Activated naive CD8-positive, alpha-beta T cell treated with anti-CD3 and anti-CD28 coated beads, Interleukin-2, amount 50 U/mL, for 24 hours (primary cell): ENCODE results near the gene GNAZ.

Experiments
- ATAC-seq: fragments of 150-1000 bp; cut with Tn5 transposase; one replicate; pipeline ENCODE4 v1.10.0; 2021
- DNase-seq: peaks from one replicate; pipeline ENCODE4 v3.0.0; 2021
- H3K27ac Mint-ChIP-seq: one replicate; pipeline ENCODE4 v1.8.0; 2021; ENCODE audit warnings: mild to moderate bottlenecking, mixed read lengths
- H3K27me3 Mint-ChIP-seq: one replicate; pipeline ENCODE4 v1.8.0; 2021; ENCODE audit warnings: mixed read lengths
- H3K36me3 Mint-ChIP-seq: one replicate; pipeline ENCODE4 v1.8.0; 2021; ENCODE audit warnings: low read depth, mixed read lengths
- H3K4me1 Mint-ChIP-seq: one replicate; pipeline ENCODE4 v1.8.0; 2021; ENCODE audit warnings: mixed read lengths
- H3K4me3 Mint-ChIP-seq: one replicate; pipeline ENCODE4 v1.8.0; 2021; ENCODE audit warnings: mild to moderate bottlenecking, moderate library complexity, mixed read lengths
- H3K9me3 Mint-ChIP-seq: one replicate; pipeline ENCODE4 v1.8.0; 2021; ENCODE audit warnings: mixed read lengths

GNAZ gene

DNA sequence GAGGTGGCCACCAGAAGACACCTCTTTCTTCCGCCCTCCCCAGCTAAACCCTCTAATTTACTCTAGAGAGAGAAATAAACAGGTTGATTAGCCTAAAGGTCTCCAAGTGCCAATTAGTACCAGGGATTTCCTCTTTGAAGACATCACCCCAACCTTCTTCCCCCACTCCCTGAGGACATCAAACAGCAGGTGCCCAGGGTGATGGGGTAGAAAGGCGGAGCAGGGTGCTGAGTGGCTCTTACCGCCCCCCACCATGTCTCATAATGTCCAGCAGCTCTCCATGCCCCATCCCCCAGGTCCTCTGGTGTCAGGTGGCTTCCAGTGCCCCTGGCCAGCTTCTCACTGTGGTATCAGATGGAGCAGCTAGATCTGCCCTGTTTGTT lies 5.3 kb upstream of the GNAZ start:
- Mint-ChIP-seq H3K27me3 (no peaks in the 10 kb centered on the region), H3K4me1 (peaks cover 7% of the 10 kb centered on the region), H3K27ac (no peak overlapping the region), H3K4me3 (no peak overlapping the region), H3K36me3 (no peaks in the 10 kb centered on the region), H3K9me3 (no peaks in the 10 kb centered on the region)
- DNase-seq (no peak), ATAC-seq (no peak)

DNA sequence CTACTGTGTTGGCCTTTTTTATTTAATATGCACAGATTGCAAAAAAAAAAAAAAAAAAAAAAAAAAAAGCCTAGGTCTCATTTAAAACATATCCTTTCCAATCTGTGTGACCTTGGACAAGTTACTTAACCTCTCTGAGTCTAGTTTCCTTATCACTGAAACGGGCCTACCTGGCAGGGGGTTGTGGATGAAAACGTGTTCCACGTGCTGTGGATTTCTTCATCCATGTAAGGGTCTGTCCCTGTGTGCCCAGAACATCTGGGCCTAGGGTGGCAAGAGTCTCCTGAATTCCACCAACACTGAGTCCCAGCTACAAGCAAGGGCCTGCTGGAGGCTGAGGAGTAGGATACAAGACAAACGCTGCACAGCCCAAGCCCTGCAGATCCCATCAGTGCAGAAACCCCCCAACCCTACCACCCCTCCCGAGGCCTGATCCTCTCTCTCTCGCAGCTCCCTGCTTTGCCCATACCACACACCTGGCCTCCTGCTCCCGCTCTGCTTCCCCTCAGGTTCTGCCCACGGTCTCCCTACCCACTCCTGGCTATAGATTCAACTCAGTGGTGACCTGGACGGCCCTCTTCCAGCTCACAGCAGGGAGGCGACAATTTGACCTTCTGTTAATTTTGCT lies 4.7 kb upstream of the GNAZ start:
- DNase-seq (no peak), ATAC-seq (no peak)
- peaks cover 7% of the 10 kb centered on the region for H3K4me1 Mint-ChIP-seq
- H3K27ac Mint-ChIP-seq: no peak overlapping the region
- H3K27me3 Mint-ChIP-seq: no peaks in the 10 kb centered on the region
- H3K4me3 Mint-ChIP-seq: no peak overlapping the region
- no peaks in the 10 kb centered on the region for H3K36me3 Mint-ChIP-seq
- no peaks in the 10 kb centered on the region for H3K9me3 Mint-ChIP-seq

- peaks cover 6% of the 10 kb centered on the region for H3K27me3 Mint-ChIP-seq
- no peaks in the 10 kb centered on the region for H3K36me3 Mint-ChIP-seq
- no peak overlapping the region for H3K4me3 Mint-ChIP-seq
- no peak for ATAC-seq
- H3K27ac Mint-ChIP-seq: no peak overlapping the region
- no peak for DNase-seq
- H3K9me3 Mint-ChIP-seq: no peaks in the 10 kb centered on the region
- H3K4me1 Mint-ChIP-seq: peaks cover 13% of the 10 kb centered on the region
Observed at GRCh38 chr22:23066200-23067022, 3.9 kb upstream of the GNAZ start.

GRCh38 chr22:23067023-23067650 lies 3.2 kb upstream of the GNAZ start:
- Mint-ChIP-seq H3K27ac (no peak overlapping the region), H3K9me3 (no peaks in the 10 kb centered on the region), H3K4me3 (no peak overlapping the region)

GRCh38 chr22:23067691-23068090 lies 2.6 kb upstream of the GNAZ start:
- ATAC-seq (no peak), DNase-seq (no peak)
- Mint-ChIP-seq H3K4me1 (peaks cover 14% of the 10 kb centered on the region), H3K9me3 (no peaks in the 10 kb centered on the region), H3K4me3 (no peak overlapping the region), H3K36me3 (no peaks in the 10 kb centered on the region), H3K27me3 (peaks cover 15% of the 10 kb centered on the region), H3K27ac (no peak overlapping the region)

More at GRCh38 chr22:23067023-23067650, 3.2 kb upstream of the GNAZ start:
- peaks cover 12% of the 10 kb centered on the region for H3K27me3 Mint-ChIP-seq
- DNase-seq (no peak), ATAC-seq (no peak)
- H3K4me1 Mint-ChIP-seq: peaks cover 14% of the 10 kb centered on the region
- no peaks in the 10 kb centered on the region for H3K36me3 Mint-ChIP-seq

- no peak for DNase-seq
- no peak overlapping the region for H3K4me3 Mint-ChIP-seq
Observed at GRCh38 chr22:23068096-23068831, 2.1 kb upstream of the GNAZ start.

DNA sequence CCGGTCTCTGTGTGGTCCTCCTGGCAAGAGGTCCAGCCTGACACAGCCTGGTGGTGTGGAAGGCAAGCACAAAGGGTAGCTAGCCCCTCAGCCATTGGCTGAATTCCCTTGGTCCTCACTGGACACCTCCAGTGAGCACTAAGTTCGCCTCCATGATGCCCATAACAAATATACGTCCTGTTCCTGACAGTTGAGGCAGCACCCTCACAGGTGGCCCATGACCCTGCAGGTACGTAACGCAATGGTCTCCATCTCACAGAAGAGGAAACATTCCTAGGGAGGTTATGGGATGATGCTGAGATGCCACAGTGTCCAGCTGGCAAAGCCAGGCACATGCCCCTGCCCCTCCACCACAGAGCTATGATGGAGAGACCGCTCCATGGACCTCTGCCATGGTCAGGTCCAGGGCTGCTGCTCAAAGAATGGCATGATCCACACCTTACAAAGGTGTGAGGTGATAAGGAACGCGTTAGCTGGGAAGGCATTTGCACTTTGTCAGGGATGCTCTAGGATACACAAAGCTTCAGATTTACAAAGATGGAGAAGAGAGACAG lies 1.4 kb upstream of the GNAZ start:
- H3K4me1 Mint-ChIP-seq: peaks cover 14% of the 10 kb centered on the region
- no peaks in the 10 kb centered on the region for H3K36me3 Mint-ChIP-seq
- peak overlapping the region; percentile 39 for H3K4me3 Mint-ChIP-seq
- ATAC-seq: no peak
- no peak overlapping the region for H3K27ac Mint-ChIP-seq
- no peak for DNase-seq
- no peaks in the 10 kb centered on the region for H3K9me3 Mint-ChIP-seq
- H3K27me3 Mint-ChIP-seq: peaks cover 21% of the 10 kb centered on the region

More at GRCh38 chr22:23068096-23068831, 2.1 kb upstream of the GNAZ start:
- peaks cover 14% of the 10 kb centered on the region for H3K4me1 Mint-ChIP-seq
- no peaks in the 10 kb centered on the region for H3K36me3 Mint-ChIP-seq
- H3K27ac Mint-ChIP-seq: no peak overlapping the region
- H3K9me3 Mint-ChIP-seq: no peaks in the 10 kb centered on the region
- H3K27me3 Mint-ChIP-seq: peaks cover 19% of the 10 kb centered on the region
- no peak for ATAC-seq

GRCh38 chr22:23069502-23070357 lies 589 bp upstream of the GNAZ start:
- Mint-ChIP-seq H3K27me3 (peaks cover 26% of the 10 kb centered on the region), H3K27ac (no peak overlapping the region), H3K4me3 (peak overlapping the region; percentile 72), H3K4me1 (peaks cover 14% of the 10 kb centered on the region), H3K9me3 (no peaks in the 10 kb centered on the region), H3K36me3 (no peaks in the 10 kb centered on the region)
- peak; percentile 89 for ATAC-seq
- DNase-seq: peak; percentile 88

DNA sequence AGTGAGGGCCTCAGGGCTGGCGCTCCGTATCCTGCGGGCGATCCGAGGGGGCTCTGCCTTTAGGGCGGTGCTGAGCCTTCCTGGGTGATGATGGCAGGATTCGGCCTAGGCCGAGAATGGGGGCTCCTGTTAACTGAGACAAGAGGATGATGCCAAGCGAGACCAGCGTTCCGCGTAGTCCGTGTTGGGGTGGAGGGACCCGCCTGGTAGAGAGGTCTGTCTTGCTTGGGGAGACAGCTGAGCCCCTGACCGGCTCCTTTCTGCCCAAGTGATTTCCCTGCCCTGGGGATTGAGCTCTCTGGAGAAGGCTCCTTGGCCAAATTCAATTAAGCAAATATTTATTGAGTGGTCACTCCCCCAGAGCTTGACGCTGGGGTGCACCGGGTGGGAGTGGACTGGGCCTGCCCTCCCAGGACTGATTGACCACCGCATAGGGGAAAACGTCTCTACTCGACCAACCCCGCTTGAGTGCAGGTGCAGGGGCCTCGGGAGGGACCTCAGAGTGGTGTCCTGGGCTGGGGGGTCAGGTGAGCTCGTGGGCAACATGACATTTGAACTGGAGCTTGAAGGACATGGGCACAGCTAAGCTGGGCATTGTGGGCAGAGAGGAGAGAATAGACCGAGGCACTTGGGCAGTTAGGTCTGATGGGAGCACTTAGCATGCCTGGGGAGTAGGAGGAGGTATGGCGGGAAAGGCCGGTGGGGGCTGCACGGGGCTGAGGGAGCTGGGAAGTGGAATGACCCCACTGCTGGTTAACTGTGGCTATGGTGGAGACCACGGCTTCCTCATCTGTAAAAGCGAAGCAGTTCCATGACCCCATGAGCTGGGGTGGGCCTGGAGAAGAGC lies 1.1 kb downstream of the GNAZ start:
- peaks cover 14% of the 10 kb centered on the region for H3K4me1 Mint-ChIP-seq
- no peak overlapping the region for H3K27ac Mint-ChIP-seq
- ATAC-seq (no peak), DNase-seq (no peak)
- no peaks in the 10 kb centered on the region for H3K36me3 Mint-ChIP-seq
- H3K4me3 Mint-ChIP-seq: peak overlapping the region; percentile 61
- H3K27me3 Mint-ChIP-seq: peaks cover 27% of the 10 kb centered on the region
- H3K9me3 Mint-ChIP-seq: no peaks in the 10 kb centered on the region

GRCh38 chr22:23072077-23072910 lies 2.0 kb downstream of the GNAZ start:
- H3K36me3 Mint-ChIP-seq: no peaks in the 10 kb centered on the region
- H3K27ac Mint-ChIP-seq: no peak overlapping the region
- H3K4me3 Mint-ChIP-seq: no peak overlapping the region
- no peaks in the 10 kb centered on the region for H3K9me3 Mint-ChIP-seq
- H3K4me1 Mint-ChIP-seq: peaks cover 14% of the 10 kb centered on the region
- ATAC-seq: no peak
- no peak for DNase-seq
- H3K27me3 Mint-ChIP-seq: peaks cover 27% of the 10 kb centered on the region

GRCh38 chr22:23072911-23073491 lies 2.7 kb downstream of the GNAZ start:
- DNase-seq (no peak), ATAC-seq (no peak)
- no peaks in the 10 kb centered on the region for H3K9me3 Mint-ChIP-seq
- H3K36me3 Mint-ChIP-seq: no peaks in the 10 kb centered on the region
- no peak overlapping the region for H3K27ac Mint-ChIP-seq
- peaks cover 10% of the 10 kb centered on the region for H3K4me1 Mint-ChIP-seq
- H3K4me3 Mint-ChIP-seq: no peak overlapping the region
- peaks cover 27% of the 10 kb centered on the region for H3K27me3 Mint-ChIP-seq
